ENCODE measurements around the gene PRR15L.

The PRR15L gene

GRCh38 chr17:47959825-47960655, 2.4 kb upstream of the PRR15L start:
- DNase-seq (ENCODE audit: low read depth in 2 of 2) = no peak

GRCh38 chr17:47956791-47957590, 692 bp downstream of the PRR15L start:
- no peak for DNase-seq (ENCODE audit: low read depth in 2 of 2)

GRCh38 chr17:47955497-47956461, 1.9 kb downstream of the PRR15L start:
- DNase-seq (ENCODE audit: low read depth in 2 of 2) = no peak

GRCh38 chr17:47953909-47954308, 3.8 kb downstream of the PRR15L start:
- no peak for DNase-seq (ENCODE audit: low read depth in 2 of 2)

- DNase-seq (ENCODE audit: low read depth in 2 of 2) = no peak
Observed at GRCh38 chr17:47952171-47953021, 5.3 kb downstream of the PRR15L start.

GRCh38 chr17:47950448-47950847, 7.2 kb downstream of the PRR15L start:
- no peak for DNase-seq (ENCODE audit: low read depth in 2 of 2)

GRCh38 chr17:47949946-47950345, 7.7 kb downstream of the PRR15L start:
- no peak for DNase-seq (ENCODE audit: low read depth in 2 of 2)

- DNase-seq (ENCODE audit: low read depth in 2 of 2) = peak; percentile 53 to 66
Observed at GRCh38 chr17:47949197-47949759, 8.4 kb downstream of the PRR15L start.

GRCh38 chr17:47948706-47949196, 8.9 kb downstream of the PRR15L start:
- DNase-seq (ENCODE audit: low read depth in 2 of 2) = no peak

GRCh38 chr17:47946929-47947397, 10.7 kb downstream of the PRR15L start:
- peak; percentile 47 to 56 for DNase-seq (ENCODE audit: low read depth in 2 of 2)

GRCh38 chr17:47946516-47946915, 11.2 kb downstream of the PRR15L start:
- DNase-seq (ENCODE audit: low read depth in 2 of 2) = no peak

- DNase-seq (ENCODE audit: low read depth in 2 of 2) = no peak
Observed at GRCh38 chr17:47945529-47946508, 11.9 kb downstream of the PRR15L start.

GRCh38 chr17:47945080-47945479, 12.6 kb downstream of the PRR15L start:
- no peak for DNase-seq (ENCODE audit: low read depth in 2 of 2)

- no peak for DNase-seq (ENCODE audit: low read depth in 2 of 2)
Observed at GRCh38 chr17:47942568-47942967, 15.1 kb downstream of the PRR15L start.

GRCh38 chr17:47942096-47942510, 15.6 kb downstream of the PRR15L start:
- DNase-seq (ENCODE audit: low read depth in 2 of 2) = no peak

- DNase-seq (ENCODE audit: low read depth in 2 of 2) = peak; percentile 93 to 97
Observed at GRCh38 chr17:47941246-47942095, 16.2 kb downstream of the PRR15L start, which contains the start of gene PNPO. PNPO (plus strand) TSS chr17:47941571; CDS start chr17:47941676, 105 bp downstream.

GRCh38 chr17:47937941-47938340, 19.7 kb downstream of the PRR15L start:
- no peak for DNase-seq (ENCODE audit: low read depth in 2 of 2)

- DNase-seq (ENCODE audit: low read depth in 2 of 2) = no peak
Observed at GRCh38 chr17:47935961-47936360, 21.7 kb downstream of the PRR15L start.
